GM12872 (cell line): ENCODE results near the gene ME3.

Source experiments
- CTCF ChIP-seq: IDR thresholded peaks from 3 replicates; pipeline ENCODE4 v1.5.1; 2011; ENCODE audit warnings: low read depth, mild to moderate bottlenecking, low read length, moderate library complexity; ENCODE audit not compliant: insufficient read depth

Gene ME3

GRCh38 chr11:86415026-86415425 lies 257.4 kb downstream of the ME3 start:
- no peak for TF ChIP-seq CTCF

GRCh38 chr11:86414032-86414431 lies 258.4 kb downstream of the ME3 start:
- TF ChIP-seq CTCF = no peak

DNA sequence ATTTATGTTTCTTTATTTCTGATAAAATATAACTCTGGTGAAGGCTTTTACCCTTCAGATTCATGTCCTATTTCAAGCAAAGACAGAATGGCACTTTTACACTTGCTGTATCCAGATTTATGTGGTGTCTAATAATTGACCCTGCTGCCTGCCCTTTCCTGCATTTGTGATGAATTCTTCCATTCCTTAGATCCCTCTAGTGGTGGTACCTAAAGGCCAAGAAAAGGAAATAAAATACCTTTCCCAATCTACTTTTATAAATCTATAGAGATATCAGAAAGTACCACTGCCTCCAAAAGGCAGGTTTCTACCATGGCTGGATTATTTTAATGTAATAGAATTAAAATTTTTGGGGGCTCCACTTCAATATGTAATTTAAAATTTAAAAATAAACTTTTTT lies 263.6 kb downstream of the ME3 start:
- no peak for TF ChIP-seq CTCF

DNA sequence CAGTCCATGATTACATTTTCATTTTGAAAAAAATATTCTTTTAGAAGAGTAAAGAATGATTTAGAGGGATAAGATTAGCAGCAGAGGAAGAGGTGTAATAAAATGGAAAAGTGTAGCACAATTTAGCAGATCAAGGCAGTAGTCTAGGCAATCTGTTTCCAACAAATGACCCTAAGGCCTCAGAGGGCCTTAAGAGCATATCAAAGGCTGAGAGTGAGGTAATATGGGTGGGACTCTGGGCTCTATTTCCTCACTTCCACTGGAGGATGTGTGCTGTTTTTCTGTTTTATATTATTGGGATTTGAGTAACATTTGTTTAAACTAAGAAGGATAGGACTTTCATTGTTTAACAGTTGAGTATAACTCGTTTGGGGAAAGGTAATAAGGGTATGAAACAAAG lies 269.0 kb downstream of the ME3 start:
- TF ChIP-seq CTCF = no peak

- TF ChIP-seq CTCF = no peak
Observed at GRCh38 chr11:86398106-86398505, 274.3 kb downstream of the ME3 start.

GRCh38 chr11:86397351-86397750 lies 275.1 kb downstream of the ME3 start:
- TF ChIP-seq CTCF = no peak

DNA sequence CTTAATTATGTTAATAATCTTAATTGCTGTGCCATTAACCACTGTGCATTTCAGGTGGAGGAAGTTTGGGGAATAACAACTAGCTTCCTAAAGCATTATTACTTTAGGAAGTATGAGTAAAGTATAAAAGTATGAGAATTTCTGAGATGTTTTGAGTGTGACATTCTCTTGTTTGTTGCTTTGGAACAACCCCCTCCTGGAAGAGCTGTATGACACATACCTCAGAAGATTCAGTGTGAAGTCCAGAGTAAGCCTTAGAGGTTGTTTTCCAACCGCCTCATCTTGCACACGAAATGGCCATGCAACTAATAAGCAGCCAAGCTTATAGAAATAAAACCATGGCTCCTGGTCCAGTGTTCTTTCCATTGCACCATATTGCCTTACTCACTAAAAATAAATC lies 276.0 kb downstream of the ME3 start:
- no peak for TF ChIP-seq CTCF

DNA sequence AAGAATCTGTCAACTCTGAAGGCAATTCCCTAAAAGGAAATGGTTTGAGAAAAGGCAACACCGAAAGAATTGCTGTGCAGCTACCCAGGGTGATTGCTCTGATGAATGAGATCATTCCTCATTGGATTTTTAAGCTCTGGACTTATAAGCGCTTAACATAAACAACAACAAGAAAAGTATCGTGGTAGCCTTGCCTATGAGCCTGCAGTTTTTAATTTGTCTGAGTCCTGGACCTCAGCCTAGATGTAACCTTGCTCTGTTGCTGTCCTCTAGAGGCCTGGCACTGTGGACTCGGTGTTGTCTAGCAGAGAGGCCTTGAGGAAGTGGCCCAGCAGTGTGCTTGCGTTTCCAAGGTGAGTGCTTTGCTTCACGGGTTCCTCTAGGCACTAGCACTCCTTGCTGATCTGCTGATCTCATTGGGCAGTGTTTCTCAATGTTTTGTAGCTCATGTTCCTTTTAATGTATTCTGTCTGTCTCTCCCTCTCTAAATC lies 277.3 kb downstream of the ME3 start:
- no peak for TF ChIP-seq CTCF
